Measurements from ENCODE around the gene FNDC8.

- TF ChIP-seq CTCF (IDR thresholded peaks at IDR 0.05; ENCODE audit: insufficient read depth, low read length, poor library complexity, severe bottlenecking) (no peak), EZH2phosphoT487 (conservative IDR thresholded peaks at IDR 0.05; ENCODE audit: low read length) (no peak)
These were observed 31.7 kb upstream of the FNDC8 start for GRCh38 chr17:35089586-35090296.
